HL-60/S4 treated with retinoic acid at 250 ng/mL for 4 days and 3 days (cell line): ENCODE measurements around the gene ABHD12.

Experiments used
- in situ Hi-C: fragments of 300-500 bp; cut with MboI; formaldehyde crosslinking; loops from 2 replicates; pipeline ENCODE4 v1.7.0; 2022; ENCODE audit warnings: low sequenced_read_pairs

Gene ABHD12

DNA sequence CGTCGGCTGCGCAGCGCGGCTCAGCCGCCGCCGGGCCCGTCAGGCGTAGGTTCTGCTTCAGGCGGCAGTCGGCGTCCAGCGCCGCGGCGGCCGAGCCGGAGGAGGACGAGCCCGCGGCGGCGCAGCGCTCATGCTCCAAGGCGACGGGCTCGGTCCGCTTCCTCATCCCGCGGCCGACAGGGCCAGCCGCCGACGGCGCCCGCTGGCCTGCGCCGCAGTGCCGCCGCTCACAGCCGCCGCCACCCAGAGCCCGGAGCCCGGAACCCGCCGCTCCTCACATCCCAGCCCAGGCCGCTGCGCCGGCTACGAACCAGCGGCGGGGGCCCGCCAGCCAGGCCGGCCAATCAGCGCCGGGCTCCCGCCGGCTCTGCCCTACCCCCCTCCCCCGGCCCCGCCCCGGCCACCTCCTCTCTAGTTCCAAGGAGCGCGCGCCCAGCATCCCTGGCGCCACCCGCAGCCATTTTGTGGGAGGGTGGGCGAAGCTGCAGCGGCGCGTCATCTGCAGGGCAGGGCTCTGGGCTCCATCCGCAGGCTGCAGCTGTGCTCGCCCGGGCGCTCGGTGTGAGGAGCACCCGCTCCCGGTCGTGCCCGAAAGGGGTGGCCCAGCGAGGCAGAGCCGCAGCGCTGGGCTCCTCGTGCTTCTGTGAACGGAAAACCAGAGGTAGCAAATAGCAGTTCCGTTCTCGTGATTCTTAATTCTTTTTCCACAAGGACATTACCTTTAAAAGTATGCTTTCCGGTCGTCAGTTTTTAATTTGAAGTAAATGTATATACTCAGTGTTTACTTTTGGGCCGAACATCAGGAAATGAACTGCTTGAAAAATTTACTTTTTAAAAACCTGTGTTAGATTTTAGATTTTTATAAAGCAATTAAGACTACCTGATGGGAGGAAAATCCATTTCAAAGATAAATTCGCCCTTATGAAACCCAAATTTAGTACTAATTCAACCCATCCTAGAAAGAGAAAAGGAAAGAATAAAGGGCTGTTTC is at the start of gene ABHD12:
TSS of gene ABHD12 (minus strand) at position 298 of the 991 bp plus-strand sequence. CDS start at position 166, 132 bp downstream.
- in situ Hi-C loops, result loop anchor here (10.0 kb wide), 1 partner anchor 86 kb away; no protein-coding TSS in a partner anchor

DNA sequence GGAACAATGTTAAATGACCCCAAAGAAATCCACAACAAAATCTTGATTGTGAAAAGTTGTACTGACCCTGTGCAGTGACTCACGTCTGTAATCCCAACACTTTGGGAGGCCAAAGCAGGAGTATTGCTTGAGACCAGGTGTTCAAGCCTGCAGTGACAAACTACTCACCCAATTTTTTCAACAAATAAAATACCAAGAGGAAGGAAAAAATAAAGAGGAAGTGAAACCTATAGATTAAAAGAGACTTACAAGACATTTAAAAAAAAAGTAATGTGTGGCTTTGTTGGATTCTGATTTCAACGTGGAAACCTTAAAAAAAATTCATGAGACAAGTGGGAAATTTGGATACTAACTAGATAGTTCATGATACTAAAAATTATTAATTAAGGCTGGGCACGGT is 48.7 kb upstream of the ABHD12 start:
- in situ Hi-C loops, result no loop called here

DNA sequence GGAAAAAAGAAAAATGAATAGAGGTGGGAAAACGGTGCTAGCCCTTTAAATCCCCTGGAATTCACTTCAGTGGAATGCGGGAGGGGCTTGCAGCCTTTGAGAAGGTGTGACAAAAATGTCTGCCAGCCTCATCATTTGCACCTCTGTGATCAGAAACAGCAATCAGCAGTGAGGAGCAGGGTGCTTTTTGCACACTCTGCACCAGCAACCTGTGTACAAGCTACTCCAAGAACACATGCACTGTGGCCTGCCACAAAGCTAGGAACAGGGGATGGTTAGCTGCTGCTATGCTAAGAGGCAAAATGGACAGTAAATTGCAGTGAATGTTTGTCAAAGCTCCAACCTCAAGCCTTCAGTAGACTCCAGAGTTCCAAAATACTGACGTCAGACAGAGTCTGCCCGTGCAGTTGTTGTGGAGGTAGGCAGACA is 46.5 kb upstream of the ABHD12 start:
- in situ Hi-C loops, result no loop called here

DNA sequence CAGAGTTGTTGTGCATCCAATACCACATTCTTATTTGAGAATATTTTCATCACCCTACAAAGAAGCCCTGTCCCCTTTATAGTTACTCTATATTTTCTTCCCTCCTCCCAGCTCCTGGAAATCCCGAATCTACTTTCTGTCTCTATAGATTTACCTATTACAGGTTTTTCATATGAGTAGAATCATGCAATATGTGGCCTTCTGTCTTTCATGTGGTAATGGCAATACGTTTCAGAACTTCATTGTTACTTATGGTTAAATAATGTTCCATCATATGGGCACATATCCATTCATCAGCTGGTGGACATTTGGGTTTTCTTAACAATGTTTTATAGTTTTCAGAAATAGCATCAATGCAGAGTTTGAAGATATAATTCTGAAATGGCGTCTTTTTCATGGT is 33.9 kb upstream of the ABHD12 start:
- in situ Hi-C loops, result no loop called here

DNA sequence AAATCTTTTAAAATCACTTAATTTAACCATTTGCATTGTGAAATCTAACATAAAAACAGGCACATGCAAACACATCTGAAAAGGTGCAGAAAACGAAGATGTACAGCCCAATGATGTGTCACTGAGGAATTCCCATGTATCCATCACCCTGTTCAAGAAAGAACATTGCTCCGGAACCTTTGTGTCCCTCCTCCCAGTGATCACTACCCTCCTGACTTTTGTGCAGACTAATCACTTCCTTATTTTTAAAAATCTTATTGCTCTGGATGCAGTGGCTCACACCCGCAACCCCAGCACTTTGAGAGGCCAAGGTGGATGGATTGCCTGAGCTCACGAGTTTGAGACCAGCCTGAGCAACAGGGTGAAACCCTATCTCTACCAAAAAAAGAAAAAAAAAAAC is 31.4 kb upstream of the ABHD12 start:
- in situ Hi-C loops, result no loop called here

DNA sequence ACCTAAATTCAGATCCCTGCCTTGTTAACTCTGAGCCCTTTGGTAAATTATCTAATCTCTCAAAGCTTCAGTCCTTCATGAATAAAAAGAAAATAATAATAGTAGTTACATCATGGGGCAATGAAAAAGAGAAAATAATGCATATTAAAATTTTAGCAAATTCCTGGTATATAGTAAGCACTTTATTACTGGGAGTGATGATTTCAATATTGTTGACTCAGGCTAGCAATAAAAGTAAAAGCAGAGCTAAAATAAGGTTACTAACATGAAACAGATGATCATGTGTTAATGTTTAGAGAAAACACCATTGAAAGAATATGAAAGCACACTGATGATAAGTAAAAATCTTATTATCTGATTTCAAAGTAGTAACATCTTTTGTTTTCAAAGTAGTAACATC is 30.5 kb upstream of the ABHD12 start:
- in situ Hi-C loops, result no loop called here

DNA sequence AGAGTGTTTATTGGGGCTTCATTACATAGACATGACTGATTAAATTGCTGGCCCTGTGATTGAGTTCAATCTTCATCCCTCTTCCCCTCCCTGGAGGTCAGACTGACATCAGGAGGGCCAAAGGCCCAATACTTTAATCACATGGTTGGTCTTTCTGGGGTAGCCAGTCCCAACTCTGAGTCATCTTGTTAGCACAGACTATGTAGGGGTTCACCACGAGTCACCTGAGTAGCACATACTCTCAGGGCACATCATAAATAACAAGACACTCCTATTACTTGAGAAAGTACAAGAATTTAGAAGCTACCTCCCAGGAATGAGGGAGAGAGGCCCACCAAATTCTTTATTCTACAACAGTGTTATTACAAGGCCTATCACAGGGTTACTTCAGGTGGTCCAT is 28.1 kb upstream of the ABHD12 start:
- in situ Hi-C loops, result no loop called here

DNA sequence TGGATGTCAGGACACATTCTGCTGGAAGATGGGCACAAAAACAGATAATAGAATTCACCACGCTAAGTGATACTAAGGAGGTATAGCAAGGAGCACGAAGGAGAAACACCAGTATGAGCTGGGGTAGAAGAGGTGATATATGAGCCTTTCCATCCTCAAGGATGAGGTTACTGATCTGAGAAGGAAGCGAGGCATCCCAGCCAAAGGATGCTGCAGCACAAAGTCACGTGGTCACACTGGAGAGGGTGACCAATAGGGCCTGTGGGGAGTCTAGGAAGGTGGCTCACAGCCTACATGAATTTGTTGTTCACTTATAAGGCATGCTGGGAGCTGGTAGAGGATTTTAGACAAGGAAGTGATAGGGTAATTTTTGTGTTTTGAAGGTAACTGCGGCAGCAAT is 18.3 kb upstream of the ABHD12 start:
- in situ Hi-C loops, result loop anchor here (10.0 kb wide), 1 partner anchor 414 kb away; the partner anchor contains the start of gene APMAP

DNA sequence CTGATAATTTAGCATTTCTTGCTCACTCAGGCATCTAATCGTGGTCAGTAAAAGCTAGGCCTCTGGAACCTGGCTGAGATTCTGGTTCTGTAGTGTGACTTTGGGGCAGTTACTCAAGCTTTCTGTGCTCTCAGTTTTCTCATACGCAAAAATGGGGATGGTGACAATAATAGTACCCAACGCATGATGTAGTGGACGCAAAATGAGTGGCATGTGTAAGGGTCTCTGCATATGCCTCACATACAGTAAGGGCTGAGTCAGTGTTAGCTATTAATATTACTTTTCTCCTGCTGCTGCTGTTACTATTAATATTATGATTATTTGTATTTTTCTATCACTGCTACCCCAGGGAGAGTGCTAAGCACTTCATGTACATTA is 17.5 kb upstream of the ABHD12 start:
- in situ Hi-C loops, result loop anchor here (10.0 kb wide), 1 partner anchor 413 kb away; the partner anchor contains the start of gene APMAP

DNA sequence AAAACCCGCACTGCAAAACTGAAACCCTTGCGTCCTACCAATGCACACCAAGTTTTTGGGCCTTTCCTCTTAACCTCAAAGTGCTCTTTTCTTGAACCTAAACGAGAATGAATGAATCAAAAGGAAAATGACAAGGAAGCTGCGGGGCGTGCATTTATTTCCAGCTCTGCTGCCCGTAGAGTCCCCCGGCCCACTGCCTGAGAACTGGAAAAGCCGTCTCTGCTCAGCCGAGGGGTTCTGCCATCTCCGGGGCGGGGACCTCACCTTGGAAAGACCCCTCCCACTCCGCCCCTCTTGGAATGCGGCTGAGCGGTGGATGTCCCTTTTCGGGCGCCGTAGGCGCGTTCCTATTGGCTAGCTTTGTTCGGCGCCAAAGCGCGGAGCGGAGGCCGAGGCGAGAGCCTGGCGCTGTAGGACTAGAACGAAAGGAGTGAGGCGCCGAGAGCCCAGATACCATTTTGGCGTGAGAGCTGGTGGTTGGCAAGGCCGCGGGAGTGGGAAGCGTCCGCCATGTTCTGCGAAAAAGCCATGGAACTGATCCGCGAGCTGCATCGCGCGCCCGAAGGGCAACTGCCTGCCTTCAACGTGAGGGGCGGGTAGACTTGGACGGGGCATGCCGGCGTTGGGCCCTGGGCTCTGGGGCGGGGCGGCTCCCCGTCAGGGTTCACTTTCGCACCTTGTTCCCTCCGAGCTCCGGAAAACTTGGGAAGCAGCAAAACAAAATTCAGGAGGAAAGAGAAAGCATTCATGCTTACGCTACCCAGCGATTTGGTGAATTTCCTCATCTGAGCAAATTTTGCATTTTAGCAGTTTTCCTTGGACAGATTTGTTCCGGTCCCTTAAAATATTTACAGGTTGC is 16.9 kb upstream of the ABHD12 start, which contains the start of gene GINS1:
TSS of gene GINS1 (plus strand) at position 363 of the 859 bp plus-strand sequence. CDS start at position 511, 148 bp downstream.
- in situ Hi-C loops, result loop anchor here (10.0 kb wide), 1 partner anchor 413 kb away; the partner anchor contains the start of gene APMAP

DNA sequence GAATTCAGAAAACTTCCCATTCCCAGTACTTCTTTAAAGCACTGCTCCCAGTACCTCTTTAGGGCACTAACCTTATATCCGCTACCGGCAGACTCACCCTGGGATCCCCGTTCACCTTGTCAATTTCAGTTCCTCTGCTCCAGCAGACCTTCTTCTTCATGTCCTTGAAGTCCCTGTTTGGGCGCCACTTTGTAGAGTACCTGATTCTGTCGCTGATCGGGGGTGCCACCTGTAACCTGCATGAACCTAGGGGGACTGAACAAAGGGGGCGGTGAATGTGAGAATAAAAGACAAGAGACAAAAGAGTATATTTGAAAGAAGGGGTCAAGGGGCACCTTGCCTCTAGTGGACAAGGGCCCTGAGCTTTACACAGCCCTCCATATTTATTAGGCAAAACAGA is 11.9 kb upstream of the ABHD12 start:
- in situ Hi-C loops, result loop anchor here (10.0 kb wide), 1 partner anchor 408 kb away; the partner anchor contains the start of gene APMAP

DNA sequence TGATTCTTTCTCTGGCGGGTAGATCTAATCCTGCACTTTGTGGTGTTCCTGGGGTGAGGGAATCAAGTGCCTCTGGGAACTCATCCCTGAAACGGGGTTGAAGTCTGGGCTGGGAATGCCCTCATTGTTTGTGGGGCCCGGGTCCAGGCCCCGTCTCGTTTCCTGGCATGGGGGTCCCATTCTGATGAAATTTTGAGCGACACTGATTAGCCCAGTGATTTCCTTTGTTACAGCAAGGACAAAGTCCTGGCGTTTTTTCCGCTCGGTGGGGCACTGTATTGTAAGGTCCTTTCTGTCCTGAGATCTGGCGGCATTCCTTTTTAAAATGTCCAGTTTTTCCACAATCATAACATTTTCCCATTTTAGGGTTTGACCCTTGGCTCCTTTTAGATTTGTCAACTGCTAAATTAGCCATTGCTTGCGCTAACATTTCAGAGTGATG is 9.7 kb upstream of the ABHD12 start:
- in situ Hi-C loops, result loop anchor here (10.0 kb wide), 1 partner anchor 406 kb away; the partner anchor contains the start of gene APMAP

DNA sequence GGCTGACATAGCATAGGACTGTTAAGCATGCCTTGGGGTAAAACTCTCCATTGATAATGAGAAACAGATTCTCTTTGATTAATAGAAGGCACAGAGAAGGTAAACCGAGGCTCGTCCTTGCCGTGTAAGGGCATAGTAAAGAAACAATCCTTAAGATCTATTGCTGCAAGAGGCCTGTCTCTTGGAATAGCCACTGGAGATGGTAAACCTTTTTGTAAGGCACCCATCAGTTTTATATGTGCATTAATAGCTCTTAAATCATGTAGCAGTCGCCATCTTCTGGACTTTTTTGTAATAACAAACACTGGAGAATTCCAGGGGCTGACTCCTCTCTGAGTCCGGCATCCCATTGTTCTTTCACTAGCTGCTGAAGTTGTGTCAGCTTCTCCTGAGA is 8.4 kb upstream of the ABHD12 start:
- in situ Hi-C loops, result loop anchor here (10.0 kb wide), 1 partner anchor 94 kb away; no protein-coding TSS in a partner anchor

DNA sequence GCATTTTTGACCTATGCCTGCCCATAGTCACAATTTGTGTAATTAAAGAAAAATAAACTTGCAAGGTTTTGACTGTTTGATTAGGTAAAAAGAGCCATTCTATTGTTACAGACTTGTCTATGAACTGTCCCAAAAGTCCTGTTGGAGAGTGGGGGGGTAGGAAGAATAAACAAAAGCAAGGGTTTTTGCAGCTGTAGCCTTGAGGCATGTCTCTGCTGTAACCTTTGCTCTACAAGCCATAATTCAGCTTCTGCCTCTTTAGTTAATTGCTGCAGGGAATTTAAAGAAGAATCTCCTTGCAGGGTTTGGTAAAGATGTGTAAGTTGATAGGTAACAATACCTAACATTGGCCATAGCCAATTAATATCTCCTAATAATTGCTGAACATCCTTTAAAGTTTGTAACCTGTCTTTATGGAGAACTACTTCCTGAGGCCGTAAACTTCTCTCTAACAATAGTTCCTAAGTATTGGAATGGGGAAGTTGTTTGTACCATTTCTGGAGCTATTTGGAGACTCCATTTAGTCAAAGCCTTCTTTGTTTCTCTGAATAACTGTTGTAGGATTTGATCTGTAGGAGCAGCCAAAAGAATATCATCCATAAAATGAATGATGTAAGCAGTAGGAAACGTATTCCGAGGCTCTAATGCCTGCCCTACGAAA is 7.9 kb upstream of the ABHD12 start:
- in situ Hi-C loops, result loop anchor here (10.0 kb wide), 1 partner anchor 94 kb away; no protein-coding TSS in a partner anchor

DNA sequence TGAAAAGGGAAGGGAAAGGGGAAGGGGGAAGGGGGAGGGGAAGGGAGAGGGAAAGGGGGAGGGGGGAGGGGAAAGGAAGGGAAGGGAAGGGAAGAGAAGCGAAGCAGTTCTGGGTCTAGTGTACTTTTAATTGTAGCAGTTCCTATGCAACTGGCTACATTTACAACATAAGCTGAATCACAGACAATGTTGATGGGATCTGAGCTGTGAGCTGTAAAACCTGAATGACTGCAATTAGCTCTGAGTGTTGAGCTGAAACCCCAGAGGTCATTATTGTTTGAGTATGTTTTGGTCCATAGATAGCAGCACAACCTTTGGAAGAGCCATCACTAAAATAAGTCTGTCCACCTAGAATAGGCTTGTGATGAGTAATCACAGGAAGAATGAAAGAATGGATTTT is 7.2 kb upstream of the ABHD12 start:
- in situ Hi-C loops, result loop anchor here (10.0 kb wide), 1 partner anchor 93 kb away; no protein-coding TSS in a partner anchor

DNA sequence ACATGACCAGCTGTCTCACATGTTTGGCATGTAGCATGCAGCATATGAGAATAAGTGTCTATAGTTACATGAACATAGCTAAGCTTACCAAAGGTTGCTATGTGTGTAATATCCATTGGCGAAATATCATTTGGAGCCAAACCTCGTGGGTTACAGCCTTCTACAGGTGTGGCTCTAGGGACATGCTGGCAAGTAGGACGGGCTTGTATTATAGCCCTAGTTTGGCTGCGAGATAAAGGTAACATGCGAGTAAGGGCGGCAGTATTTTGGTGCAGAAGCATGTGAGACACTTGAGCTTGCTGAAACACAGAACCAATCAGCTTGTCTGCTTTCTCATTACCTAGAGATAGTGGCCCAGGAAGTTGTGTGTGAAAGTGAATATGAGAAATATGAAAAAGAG is 6.5 kb upstream of the ABHD12 start:
- in situ Hi-C loops, result loop anchor here (10.0 kb wide), 1 partner anchor 92 kb away; no protein-coding TSS in a partner anchor

DNA sequence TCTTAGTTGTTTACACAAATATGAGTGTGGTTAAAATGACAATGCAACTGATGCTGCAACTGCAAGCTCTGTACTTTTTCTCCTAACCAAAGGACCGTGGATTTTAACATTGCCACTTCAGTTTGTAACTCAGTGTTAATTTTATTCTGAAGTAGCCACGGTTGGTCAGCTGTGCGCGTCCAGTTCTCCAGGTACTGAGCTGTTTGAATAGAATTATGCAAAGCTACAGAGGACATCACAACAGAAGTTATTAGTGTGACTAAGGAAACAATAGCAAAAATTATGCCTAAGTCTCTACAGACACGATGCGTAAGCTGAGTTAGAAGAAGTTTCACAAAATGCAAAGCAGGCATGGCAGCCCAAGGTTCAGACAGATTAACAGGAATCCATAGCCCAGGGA is 4.4 kb upstream of the ABHD12 start:
- in situ Hi-C loops, result loop anchor here (10.0 kb wide), 1 partner anchor 90 kb away; no protein-coding TSS in a partner anchor

DNA sequence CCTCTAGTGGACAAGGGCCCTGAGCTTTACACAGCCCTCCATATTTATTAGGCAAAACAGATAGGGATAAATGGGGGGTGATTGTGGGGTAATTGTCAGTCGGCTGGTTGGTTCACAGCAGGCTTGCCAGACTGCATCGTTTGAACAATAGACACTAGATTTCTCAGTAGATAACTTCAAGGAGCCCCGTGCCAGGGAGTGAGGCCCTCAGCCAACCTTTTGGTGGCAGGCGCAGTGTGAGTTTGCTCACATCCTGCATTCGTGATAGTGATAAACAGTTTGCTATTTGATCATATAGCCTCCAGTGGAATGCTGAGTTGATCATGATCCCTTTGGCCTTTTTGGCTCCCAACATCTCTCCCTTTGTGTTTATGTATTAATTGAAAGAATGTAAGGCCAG is 3.6 kb upstream of the ABHD12 start:
- in situ Hi-C loops, result loop anchor here (10.0 kb wide), 1 partner anchor 89 kb away; no protein-coding TSS in a partner anchor

DNA sequence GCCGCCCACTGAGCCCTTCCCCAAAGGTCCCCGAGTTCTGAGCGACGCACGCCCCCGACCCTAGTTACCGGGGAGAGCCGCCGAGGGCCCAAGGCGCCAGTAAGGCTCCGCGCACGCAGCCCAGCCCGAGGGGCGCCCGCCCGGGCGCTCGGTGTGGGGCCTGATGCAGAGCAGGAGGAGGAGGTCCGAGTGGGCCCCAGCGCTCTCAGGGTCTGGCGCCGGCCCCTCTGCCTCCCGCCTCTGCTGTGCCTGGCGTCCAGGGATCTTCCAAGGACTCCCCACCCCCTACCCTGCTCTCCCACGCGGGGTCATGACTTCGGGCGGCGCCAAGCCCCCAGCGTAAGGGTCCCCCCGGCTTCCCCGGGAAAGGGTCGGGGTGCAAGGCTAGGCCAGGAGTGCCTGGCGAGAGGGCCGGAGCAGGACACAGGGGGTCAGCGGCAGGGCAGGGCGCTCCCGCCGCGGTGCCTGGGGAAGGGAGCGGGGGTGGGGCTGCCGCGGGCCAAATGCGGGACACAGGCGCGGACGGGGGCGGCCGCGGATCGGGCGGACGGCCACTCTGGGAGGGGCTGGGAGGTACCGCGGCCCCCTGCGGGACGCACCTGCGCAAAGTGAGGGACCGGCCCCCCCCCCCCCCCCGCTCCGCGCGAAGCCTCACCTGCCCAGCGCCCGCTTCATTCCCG is 637 bp downstream of the ABHD12 start:
- in situ Hi-C loops, result loop anchor here (10.0 kb wide), 1 partner anchor 85 kb away; no protein-coding TSS in a partner anchor
